DMS114 treated with DMSO at 0.1 percent for 48 hours (cell line): Measurements from ENCODE around the gene CHN1.

Source experiments
- DNase-seq: peaks from one replicate; lab custom pipeline; 2025; ENCODE audit not compliant: unreplicated experiment; lab: John Stamatoyannopoulos, UW

Gene CHN1

DNA sequence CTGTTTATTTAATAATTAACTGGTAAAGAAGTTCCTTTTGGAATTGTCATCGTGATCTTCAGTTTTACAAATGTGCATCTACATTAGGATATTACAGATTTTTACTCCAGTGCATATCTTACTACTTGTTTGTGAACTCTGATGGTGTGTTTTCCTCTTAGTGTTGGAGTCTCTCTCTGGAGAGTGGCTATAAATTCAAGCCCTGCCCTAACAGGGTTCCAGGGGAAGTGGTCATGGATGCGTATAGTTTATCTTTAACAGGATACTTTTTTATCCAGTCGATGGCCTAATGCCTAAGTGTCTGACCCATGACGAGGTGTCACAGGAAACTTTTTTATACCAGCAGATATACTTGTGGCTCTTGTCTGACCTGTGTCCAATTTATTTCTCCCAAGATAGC is 75.4 kb downstream of the CHN1 start:
- DNase-seq = no peak

DNA sequence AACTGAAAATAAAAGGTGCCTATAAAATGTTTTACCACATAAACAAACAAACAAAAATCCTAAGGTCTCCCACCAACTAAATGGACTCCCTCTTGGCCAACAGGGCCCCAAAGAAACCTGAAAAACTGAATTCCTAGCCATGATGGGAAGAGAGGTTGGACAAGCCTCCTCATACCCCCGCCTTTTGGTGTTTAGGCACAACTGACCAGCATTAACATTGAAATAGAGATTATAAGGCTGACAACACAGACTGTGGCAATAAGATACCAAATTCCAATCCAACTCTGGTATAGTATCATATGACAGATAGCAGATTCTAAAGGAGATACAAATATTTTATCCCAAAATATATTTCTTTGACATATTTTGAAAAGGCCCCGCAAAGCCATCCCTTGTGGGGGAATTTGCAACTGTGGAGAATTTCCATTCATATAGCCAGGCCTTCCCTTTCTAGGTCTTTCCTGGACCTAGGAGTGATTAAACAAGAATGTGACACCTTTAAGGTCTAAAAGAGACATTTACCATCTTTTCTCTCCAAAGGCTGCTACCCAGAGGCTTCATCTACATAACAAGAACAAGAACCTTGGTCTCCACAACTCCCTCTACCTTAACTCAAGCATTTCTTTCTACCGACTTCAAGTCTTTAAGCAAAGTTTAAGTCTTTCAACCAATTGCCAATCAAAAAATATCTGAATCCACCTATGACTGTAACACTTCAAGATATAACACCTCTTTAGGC is 80.0 kb downstream of the CHN1 start:
- DNase-seq = no peak

DNA sequence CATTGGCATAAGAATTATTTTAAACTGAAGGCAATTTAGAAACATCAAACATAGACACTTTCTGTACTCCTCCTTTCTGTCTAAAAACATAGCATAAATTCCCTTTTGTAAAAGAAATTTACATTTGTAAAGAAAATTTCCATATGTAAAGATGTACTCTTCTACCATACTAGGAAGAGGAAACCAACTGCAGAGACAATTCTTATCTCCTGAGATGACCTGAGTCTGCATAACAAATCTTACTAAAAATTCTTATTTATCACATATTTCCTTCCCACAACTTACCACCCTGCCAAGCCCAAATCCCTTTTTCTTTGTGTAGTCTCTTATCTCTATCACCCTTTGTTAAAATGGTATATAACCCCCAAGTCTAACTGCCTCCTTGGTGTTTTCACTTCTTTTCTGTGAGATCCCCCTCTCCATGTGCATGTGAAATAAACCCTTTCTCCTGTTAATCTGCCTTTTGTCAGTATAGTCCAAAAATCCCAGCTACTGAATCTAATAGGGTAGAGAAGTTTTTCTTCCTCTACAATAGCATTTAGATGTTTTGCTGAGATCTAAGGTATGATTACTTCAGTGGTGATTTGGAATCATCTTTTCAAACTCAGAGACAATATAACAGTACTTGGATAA is 81.0 kb downstream of the CHN1 start:
- no peak for DNase-seq

DNA sequence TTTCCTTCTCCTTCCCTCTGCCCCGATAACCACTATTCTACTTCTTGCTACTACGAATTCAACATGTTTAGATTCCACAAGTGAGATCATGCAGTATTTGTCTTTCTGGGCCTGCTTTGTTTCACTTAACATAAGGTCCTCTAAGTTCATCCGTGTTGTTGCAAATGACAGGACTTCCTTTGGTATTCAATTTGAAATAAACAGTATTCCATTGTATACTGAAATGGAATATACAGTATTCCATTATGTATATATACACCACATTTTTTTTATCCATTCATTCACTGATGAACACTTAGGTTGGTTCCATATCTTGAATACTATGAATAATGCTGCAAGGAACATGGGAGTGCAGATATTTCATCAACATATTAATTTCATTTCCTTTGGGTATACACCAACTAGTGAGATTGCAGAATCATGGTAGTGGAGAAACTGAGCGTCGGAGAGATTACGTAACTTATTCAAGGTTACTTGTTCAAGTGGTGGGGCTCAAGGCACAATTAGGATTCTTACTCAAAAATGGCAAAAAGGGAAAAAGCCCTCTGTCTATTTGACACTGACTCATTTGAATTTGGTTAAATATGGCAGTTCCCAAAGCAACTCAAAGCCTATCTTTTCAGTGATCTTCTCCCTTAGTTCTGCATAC is 85.1 kb downstream of the CHN1 start:
- no peak for DNase-seq

DNA sequence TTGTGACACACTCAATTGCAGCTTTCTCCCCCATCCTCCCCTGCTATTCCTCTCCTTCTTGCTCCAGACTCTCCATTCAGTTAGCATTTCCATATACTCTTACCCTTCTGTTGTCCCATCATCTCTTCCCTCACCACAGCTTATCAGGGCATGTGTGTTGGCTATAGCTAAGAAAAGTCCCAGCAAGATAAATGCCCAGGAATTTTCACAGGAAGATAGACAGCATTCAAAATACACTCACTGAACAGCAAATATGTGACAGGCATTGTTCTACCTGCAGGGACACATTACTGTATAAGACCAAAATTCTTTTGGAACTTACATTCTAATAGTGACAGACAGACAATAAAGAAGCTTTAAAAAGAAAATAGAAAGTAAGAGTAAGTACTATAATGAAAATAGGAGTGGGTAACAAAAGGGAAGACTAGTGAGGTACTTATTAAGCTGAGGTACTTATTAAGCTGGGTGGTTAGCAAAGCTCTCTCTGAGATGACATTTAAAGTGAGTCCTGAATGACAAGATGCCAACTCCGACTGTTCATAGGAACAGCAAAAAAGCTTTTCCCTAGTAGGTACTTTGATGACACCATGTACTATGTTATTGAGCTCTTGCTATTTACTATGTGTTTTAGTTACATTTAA is 86.2 kb downstream of the CHN1 start:
- DNase-seq = no peak

DNA sequence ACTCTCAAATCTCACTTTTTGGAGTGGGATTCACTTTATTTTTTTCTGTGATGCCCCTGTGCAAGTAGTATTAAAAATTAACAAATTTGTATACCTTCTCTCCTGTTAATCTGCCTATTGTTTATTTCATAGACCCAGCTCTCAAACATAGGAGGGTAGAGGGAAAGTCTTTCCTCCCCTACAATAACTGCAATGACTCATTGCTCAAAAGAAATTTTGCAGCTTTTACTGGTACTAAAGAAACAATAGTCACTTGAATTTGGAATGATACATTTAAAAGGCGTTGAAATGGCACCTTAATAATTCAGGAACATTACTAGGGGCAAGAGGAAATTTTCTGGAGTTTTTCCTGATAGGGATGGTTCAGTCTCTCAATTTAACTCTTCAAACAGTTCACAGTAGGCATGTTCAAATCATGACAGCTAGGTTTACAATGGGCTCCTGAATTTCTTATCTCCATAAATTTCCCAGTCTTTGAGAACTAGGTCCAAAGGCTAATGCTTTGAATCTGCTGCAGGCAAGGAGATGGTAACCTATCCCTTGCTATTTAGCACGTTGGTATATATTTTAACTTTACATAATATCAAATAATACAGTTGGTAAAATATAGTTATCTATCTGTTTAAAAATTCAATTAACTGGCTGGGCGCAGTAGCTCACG is 88.8 kb downstream of the CHN1 start:
- DNase-seq = no peak

DNA sequence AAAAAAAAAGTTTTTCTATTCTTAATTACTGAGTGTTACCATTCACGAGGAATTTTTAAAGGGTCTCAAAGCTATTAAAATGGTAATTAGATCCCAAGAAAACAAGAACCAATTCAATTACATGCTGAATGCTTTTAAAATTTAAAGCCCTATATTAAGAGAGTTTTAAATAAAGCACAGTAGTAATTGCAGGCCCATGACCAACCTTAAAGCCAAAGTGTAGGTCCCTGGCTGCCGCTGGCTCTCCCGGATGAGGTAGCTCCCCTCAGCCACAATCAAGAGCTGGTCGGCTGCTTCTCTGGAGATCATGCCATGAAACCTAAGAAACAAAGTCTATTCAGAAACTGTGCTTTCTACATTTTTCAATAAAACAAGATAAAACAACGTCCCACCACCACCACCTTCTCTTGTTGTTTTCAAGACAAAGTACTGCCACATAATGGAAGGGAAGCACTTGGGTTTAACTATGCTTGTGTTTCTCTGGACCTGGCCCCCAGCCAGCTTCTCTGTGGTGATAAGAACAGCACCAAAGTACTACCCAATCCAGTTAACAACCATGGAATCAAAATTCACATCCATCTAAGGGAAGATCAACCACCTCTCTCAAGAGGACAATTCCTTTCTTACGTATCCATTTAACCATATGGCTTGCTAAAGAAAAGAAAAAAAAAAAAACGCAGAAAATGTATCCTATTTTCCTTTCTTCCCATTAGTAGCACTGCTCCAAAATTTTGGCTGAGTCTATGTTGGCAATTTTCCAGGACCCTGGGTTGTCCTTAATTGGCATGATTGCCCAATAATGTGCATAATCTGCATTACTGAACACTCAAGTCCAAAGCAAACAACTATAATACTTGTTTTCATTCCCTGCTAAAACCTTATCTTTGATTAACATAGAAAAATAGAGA is 90.1 kb downstream of the CHN1 start:
- no peak for DNase-seq

DNA sequence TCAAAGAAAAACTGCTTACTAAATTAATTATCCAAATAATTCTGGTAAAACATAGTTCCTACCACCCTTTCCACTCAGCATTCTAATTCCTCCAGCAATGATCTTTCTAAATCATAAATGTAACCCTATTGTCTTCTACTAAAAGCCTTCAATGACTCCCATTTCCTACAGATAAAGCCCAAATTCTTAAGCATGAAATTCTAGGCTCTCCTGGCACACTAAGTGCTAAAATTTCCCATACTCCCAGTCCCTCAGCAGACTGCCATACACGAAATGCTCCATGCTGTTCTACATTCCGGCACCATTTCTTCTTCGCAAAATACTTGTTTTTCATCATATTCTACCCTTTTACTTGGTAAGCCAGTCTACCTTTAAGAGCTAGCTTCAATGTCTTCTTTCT is 96.9 kb downstream of the CHN1 start:
- no peak for DNase-seq

DNA sequence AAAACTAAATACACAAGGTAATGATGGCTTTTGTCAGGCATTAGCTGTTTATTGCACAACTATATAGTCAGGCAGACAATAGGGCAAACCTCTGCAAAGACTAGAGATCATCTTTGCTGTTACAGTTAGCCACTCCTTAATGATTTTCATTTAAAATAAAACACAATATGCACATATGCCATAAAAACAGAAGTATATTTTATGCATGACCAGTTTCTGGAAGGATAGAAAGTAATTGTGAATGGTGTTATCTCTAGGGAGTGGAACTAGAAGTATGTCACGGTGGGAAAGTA is 102.0 kb downstream of the CHN1 start:
- no peak for DNase-seq

DNA sequence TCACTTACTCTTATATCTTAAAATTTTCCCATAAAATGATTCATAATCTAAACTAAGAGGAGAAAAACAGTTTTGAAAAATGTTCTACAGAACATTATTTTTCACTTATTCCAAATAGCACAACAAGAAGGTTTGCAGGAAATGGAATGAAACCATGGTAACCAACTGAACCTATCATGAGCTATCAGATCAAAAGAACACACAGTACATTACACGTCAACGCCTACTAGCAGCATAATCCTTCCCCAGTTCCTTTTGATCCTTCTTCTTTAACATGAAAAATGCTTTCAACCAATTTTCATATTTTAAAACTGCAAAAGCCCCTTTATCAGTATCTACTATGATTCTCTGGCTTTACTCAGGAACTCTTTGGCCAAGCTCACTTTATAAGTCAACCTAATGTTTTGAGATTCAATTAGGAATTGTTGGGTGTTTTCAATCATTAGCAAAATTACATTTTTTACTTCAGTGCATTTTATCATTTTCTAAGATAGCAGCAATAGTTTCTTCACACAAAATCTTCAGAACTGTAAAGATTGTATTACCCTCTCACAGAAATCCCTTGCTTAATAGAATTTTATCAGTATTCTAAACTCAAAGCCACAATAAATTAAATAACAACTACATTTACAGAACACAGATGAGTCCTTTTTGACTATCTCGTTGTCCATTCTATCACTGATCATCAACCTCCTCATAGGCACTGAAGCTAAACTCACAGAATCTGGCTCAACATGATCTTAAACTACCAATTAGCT is 102.5 kb downstream of the CHN1 start:
- DNase-seq = no peak

DNA sequence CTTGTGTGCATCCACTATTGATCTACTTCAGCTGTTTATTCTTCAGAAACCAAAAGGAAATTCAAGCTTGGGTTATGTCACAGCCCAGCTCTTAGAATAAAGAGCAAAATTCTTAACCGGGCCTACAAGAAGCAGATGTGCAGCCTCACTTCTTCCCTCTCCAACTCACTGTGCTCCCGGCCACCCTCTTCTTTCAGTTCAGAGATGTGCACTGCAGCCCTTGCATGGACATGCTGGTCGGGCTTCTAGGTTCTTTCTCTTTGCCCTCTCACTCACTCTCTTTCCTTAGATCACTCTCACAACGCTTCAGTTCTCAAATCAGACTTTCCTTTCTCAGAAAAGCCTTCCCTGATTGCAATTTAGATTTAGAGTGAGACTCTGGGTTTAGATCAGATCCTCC is 104.1 kb downstream of the CHN1 start:
- DNase-seq = no peak

DNA sequence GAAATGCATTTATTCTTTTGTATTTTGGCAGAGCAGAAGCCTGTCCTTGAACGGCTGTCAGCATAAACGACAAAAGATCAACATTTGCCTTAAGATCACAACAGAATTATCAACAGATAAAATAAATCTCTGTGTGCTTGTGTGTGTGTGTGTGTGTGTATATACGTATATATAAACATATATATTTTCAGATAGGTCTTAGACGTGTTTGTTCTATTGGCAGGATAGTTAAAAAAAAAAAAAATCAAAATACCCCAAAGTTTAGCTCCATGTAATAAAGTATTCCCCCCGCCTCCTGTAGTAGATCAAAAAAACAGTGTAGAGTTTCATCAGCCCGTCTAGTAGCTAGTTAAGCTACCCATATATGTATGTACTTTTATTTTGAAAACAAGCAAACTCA is 107.9 kb downstream of the CHN1 start:
- no peak for DNase-seq

DNA sequence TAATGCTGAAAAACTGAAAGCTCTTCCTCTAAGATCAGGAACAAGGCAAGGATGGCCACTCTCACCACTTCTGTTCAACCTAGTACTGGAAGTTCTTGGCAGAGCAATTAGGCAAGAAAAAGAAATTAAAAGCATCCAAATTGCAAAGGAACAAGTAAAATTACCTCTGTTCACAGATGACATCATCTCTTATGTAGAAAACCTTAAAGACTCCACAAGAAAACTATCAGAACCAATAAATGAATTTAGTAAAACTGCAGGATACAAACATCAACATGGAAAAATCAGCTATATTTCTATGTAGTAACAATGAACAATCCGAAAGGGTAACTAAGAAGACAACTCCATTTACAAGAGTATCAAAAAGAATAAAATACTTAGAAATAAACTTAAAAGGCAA is 112.2 kb downstream of the CHN1 start:
- DNase-seq = no peak

DNA sequence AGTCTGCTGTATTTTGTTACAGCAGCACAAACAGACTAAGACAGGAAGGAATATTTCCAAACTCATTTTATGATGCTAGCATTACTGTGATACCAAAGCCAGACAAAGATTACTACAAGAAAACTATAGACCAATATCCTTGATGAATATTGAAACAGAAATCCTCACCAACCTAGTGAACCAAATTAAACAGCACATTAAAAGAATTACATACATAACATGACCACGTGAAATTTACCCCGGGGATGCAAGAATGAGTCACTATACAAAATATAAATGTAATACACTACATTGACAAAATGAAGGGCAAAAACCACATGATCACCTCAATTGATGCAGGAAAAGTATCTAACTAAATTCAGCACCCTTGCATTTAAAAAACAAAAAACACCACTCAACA is 112.6 kb downstream of the CHN1 start:
- DNase-seq = no peak

DNA sequence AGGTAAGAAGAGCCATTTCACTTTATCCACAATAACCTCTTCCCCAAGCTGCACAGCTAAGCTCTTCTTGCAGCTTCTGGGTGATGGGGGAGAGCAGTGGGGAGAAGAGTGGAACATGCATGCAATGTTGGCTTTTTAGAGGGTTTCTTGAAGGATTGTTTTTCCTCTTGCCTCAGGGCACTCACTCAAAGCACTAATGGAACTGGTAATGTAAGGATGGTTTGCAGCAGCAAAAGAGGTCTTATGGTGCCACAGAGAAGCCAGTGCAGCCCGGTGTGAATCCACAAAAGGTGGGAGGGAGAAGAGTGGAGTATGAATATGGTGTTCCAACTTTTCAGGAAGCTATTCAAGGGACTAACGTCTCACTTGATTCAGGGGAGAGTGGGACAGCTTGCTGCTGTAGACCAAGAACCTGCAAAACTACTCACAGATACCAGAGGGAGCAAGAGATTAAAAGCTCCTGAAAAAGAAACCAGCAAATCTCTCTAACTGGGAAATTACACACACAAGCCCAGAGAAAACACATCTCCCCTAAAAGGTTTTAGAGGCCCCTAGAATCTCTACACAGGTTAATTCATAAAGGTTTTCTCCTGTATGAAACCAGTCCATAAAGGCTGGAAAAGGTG is 116.4 kb downstream of the CHN1 start:
- no peak for DNase-seq

DNA sequence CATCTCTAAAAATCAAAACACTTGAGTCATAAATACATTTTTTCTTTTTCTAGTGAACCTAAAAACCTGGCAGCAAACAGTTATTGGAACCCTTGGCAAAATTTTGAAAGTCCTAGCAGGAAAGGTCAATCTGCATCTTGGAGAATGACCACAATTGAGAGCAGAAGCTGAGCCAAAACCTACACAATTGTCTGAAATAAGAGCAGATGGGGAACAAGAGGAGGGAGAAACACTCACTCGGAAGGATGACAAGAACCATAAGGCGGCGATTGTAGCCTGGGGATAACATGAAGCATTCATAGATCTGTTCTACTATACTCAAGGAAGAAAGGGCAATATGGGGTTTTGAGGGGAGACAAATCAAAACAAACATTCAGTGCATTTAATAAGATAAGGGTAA is 117.0 kb downstream of the CHN1 start:
- DNase-seq = no peak

DNA sequence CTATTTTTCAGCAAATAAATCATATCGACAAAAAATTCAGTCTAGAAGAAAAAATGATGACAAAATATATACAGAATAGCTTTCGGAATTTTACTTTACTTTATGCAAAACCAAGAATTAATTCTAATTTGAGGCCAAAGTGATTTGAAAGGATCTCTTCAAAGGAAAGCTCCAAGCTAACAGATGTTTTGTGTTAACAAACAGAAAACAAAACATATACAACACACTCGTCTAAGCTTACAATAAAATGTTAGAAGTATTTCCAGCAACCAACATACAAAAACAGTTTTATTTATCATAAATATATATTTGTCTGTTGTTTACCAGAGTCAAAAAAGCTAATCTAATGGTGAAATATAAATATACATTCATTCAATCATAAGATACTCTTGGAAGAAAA is 122.8 kb downstream of the CHN1 start:
- DNase-seq = no peak

DNA sequence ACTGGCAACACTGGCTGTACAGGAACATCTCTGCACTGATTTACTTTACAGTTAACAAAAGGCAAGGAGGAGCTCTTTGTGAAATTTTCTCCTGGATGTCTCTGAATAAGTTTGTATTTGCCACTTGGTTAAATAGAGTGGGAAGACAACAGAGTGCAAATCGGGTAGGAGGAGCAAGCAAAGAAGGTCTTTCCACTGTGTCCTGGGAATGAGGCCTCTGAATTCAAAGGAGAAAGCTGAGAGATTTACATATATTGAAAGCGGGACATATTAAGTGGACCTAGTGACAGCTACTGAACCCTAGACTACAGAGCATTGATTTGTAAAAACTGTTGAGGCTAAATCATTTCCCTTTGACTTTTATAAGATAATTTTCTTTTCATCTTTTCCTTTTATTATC is 123.5 kb downstream of the CHN1 start:
- DNase-seq = no peak

DNA sequence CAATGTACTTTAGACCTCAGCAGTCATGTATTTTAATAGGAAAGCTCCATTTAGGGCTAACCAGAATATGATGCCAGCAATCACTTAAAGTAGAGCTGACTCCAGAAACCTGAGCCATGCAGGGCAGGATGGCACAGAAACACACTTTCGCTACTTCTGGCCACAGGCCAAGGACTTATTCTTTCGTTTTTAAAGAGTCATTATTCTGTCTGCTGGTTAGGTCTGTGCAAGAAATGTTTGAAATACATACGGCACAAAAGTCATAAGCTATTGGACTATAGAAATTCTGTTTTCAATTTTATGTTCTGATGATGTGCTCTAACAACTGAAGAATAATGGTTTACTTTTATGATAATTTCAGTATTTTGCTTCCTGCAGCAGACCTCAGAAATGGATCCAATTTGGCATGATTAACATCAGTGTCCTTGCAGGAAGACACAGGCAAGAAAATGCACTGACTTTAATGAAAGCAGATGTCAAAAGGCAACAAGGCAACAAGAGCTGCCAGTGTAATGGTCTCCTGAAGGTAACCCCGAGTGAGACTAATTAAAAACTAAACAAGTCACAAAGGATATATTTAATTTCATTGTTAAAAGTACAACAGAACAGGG is 126.5 kb downstream of the CHN1 start:
- DNase-seq = no peak
